Measurements from ENCODE around the gene PHF1.

The PHF1 gene

DNA sequence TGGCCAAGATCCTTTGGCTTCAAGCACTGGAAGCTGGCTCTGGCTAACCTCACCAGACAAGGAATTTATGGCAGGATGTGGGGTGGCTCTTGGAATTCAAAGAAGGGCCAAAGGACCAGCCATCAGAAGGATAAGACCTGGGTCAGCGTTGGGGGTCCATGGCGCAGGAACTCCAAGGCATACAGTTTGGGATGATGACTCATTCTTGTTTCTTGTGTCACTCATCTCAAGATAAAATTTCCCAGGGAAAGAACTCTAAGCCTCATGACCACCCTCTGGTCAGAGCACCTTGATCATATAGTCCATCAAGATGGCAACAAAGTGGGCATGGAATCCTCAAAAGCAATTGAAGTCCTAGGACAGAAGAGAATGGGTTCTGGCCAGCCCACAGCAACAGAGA, 48.4 kb downstream of the PHF1 start:
- no peak for DNase-seq

Data from SHP77 (cell line).